HG03045 (cell line): ENCODE results near the gene ATP11A.

Experiments
- ATAC-seq: cut with Tn5 transposase; IDR thresholded peaks from one replicate; pipeline ENCODE4 v1.9.1; 2021; ENCODE audit warnings: mild to moderate bottlenecking, moderate library complexity; ENCODE audit not compliant: unreplicated experiment

Gene ATP11A

DNA sequence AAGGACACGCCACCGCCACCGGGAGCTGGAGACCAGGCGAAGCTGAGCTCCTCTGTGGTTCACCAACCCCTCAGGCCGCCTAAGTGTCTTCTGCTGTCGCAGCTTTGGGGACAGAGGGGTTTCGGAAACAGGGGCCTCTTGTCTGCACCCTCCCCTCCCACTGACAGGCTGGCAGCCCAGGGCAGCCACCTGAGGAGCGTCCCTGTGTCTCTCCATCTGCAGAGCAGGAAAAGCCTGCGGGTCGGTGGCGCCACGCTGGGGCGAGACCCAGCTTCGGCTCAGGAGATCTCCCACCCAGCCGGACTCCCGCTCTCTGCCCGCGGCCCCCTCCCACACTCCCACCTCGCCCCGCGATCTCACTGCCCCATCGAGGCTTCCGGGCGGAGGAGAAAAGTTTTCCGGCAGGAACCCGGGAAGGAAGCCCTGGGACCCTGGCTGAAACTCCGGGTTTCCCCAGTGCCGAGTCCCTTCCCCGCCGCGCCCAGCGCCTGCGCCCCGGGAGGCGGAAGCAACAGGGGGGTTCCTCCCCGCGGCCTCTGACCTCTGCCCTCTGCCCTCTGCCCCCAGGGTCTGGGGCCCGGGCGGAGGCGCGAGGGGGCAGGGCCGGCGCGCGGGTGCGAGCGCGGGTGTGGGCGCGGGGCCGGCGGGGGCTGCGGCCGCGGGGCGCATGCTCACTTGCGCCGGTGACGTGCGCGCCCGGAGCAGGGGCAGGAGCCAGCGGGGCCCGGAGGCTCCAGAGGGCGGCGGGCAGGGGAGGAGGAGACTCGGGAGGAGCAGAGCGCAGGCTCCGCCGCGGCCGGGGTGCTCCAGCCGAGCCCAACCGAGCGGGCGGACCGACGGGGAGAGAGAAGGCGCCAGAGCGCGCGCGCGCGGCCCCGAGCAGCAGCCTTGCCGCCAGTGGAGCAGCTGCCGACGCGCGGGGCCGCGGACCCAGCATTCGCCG, at the start of gene ATP11A:
ATP11A (plus strand) TSS at position 736 of the 943 bp plus-strand sequence. CDS start 379 bp downstream, outside the sequence.
- ATAC-seq = peak; percentile 83

DNA sequence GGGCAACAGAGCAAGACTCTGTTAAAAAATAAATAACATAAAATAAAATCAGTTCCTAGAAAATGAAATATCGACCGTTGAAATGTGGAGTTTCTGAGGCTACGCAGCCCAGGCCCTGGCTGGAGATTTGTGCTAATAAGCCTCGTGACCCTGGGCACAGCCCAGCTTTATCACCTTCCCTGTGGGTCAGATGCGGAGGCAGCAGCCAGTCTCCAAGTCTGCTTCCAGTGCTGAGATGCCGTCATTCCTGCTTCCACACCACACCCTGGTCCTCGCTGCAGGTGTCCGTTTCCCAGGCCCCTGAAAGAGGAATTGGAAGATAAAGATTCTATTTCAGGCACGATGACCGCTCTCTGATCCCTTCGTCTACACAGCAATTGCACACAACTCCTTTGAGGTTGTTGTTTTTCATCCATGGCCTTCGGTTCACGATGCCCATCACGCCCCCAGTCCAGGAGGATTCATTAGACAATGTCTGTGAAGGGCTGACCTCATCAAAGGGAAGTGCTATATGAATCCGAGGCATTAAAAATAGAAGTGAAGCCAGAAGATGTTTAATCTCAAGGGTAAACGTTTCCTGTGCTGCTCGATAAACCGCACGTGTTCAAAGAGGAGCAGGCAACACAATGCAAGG, 48.3 kb upstream of the ATP11A start:
- ATAC-seq = no peak

DNA sequence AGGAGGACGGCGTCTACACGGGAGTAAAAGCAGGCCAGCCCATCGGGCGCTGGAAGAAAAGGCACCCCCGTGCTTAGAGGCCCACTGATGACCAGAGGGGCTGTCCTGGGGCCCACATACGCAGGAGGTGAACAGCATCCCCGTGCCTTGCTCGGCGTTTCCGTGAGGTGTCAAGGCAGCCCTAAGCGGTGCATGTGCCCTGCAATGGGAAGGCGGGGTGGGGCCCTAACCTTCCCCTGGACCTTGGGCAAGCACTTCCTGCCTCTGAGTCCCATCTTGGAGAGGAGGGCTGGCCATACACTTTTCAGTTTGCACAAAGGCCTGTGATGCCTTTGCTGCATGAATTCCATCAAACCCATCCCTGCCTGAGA, 47.8 kb upstream of the ATP11A start:
- ATAC-seq = no peak

DNA sequence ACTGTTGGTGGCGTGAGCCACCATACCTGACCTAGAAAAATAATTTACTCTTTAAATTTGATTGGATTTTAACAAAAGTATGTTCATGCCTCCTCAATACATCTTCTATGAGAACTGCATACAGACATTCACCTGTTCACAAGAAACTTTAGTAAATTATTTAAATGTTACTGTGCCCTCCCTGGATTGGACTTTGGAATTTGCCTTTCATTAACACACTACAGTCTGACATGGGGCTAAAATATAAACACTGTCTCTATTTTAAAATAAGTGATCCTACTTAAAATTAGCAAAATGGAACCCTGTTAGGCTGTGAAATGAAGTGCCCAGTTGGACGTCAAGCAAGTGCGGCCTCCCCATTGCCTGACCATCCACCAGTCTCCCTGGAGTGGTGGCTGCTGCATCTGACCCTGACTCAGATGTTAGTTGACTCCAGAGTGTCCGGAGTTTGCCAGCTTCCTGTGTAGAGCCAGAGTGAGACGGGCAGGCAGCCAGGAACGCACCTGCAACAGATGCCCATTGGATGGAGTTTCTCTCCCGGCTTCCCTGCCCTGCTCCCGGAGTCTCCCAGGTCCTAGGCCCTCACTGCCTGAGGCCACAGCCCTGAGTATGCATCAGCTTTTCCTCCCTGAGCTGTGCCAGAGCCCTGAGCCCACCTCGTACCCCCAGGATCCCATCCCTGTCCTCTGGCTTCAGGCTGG, 45.9 kb upstream of the ATP11A start:
- ATAC-seq = no peak

DNA sequence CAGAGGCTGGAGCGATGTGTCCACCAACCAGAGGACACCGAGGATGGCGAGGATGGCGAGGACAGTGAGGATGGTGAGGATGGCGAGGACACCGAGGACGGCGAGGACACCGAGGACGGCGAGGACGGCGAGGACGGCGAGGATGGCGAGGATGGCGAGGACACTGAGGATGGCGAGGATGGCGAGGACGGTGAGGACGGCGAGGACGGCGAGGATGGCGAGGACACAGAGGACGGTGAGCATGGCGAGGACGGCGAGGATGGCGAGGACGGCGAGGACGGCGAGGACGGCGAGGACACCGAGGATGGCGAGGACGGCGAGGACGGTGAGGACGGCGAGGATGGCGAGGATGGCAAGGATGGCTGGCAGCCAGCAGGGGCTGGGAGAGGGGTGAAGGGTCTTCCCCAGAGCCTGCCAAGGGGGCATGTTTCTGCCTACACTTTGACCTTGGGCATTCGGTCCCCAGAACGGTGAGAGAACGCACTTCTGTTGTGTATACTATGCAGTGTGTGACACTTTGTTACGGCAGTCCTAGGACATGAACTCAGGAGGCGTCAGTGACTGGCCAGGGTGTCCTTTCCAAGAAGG, 44.4 kb upstream of the ATP11A start:
- no peak for ATAC-seq

DNA sequence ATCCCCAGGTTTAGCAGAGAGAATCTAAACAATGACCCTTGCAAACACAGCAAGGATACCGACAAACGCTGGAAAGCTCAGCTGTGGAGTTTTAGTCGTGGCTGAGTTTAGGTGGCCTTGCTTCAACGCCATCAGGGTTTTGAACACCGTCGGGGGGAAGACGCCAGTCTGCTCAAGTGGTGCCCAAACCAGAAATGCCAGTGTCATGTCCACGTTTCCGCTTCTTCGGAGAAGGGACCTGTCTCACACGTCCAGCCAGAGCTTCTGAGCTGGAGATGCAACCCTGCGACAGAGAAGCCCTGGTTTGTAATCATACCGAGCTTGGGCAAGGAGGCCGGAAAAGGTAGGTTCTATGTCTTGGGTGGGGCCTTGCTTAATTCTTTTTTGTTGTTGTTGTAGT, 42.6 kb upstream of the ATP11A start:
- ATAC-seq = no peak

DNA sequence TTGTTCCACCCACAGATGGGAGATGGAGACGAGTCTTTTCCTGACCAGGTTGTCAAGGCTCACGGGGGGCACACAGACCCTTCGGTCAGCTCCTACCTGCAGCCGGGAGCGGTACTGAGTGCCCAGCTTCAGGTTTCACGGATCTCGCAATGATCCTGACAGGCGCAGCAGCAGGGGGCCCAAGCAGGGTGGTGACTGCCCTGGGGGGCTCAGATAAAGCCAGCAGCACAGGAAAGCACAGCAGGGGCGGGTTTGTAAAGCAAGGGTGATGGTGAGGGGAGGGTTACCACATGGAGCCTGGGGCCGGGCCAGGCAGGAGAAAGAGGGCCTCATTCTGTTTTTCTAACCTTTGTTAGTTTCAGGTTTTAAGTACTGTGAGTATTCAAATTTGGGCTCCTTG, 41.7 kb upstream of the ATP11A start:
- no peak for ATAC-seq

DNA sequence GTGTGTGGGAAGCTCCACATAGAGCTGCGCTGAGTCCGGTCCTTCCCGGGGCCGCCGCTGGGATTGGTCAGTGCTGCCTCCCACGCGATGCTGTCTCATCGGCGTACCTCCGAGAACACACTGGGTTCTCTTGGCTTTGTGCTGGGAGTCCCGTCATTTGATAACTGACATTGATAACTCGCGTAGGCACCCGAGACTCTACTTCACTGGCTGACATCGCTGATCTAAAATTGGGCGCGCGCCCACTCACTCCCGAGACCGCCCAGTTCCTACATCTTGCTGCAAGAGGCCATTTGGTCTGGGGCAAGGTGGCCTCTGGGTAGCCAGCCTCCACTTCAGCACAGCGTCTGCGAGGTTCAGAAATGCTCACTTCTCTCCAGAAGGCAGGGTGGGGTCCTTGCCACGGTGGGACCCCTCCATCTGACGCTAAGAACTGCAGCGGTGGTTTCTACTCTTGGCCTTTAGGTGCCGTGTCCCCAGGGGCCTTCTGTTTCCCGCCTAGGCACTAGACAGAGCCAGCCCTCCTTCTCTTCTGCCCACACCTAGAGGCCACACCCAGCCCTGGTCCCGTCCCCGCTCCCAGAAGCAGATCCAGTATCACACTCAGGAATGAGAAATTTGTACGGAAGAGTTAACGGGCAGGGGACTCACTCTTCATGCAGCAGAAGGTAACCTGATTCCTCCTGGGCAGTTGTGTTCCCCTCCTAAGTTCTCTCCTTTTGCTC, 40.7 kb upstream of the ATP11A start:
- ATAC-seq = no peak

DNA sequence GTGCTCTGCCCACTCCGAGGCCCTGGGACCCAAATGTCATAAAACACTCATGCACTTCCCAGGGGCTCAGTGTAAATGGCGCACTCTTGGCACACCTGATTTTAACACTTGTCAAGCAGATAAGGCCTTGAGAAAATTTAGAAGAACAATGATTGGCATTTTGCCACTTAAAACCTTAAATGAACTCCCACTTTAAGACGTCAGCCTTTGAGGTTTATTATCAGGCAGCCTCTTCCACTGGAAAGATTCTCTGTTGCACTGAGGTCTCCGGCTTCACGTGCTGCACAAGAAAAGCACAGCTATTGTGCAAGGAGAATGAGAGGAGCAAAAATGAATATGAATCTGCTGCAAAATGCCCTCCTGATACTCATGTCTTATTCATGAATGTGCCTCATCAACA, 38.5 kb upstream of the ATP11A start:
- no peak for ATAC-seq

DNA sequence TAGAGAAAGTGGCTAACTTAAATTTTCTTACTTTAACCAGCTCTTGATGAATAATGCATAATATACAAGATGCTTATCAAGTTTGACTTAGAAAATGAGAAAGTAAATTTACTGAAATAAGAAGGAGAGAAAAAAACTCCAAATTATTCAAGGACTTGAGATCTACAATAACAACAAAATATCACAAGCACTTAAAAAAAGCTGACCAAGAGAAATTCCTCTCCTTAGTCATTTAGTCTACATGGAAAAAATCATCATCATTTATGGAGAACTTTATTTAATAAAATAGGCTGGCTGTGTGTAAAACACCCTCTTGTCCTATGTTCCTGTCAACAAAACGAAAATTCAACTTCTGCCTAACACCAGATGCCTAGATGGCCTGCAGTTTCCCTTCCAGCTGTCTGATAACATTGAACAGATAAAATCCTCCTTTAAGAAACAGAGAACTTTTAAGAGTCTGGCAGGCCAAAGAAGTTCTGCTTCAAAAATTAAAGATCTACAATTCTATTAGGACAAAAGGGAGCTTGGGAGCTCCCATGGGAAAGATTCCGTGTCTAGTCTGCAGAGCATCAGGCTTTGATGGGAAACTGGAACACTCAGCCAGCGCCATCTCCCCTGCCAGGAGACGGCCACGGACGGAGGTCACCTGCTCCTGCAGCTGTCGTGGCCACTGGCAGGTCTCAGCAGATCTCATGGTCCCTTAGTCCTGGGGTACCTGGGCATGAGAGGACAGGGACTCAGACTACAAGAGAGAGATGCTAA, 37.9 kb upstream of the ATP11A start:
- ATAC-seq = no peak

DNA sequence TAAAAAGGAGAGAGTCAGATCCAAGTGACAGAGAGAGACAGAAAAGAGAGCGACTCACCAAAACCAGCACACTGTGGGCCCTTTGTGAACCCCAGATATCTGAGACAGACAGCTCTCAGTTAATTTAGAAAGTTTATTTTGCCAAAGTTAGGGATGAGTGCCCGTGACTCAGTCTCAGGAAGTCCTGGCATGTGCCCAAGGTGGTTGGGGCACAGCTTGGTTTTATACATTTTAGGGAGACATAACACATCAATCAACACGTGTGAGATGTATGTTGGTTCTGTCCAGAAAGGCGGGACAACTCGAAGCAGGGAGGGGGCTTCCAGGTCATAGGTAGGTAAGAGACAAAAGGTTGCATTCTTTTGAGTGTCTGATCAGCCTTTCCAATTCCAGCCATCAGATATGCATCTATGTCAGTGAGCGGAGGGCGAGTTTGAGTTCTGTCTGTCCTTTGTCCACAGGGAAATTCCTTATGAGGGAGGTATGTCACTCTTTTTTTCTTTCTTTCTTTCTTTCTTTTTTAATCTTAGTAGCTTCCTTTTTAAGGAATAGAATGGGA, 37.2 kb upstream of the ATP11A start:
- no peak for ATAC-seq

DNA sequence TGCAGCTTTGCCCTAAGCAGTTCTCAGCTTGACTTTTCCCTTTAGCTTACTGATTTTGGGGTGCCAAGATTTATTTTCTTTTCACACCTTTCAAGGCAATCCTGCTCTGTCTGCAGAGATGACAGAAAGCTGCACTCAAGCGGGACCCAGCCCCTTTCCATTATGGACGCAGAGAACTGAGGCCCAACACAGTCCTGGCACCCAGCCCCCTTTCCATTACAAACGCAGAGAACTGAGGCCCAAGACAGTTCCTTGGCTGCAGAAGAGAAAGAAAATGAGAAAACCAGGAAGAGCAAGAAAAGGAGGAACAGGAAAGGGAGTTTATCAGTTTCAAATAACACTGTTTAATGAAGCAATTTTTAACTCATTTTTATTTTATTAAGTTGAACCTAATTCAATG, 36.8 kb upstream of the ATP11A start:
- ATAC-seq = no peak

DNA sequence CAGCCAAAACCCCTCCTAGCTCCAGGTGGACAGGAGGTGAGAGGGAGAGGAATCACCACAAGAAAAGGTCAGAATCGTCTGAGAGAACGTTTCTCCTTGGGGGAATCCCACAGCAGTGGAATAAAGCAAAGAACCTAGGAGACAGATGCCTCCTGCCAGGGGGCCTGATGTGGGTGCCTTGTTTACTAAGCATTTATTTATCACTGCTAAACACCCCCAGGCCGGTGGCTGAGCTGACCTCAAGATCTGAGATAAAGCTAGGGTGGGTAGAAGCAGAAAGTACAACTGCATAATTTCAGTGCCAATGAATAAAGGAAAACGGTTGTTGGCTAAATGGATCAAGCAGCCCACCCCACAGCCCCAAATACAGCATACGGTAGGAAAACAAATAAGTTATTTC, 33.9 kb upstream of the ATP11A start:
- ATAC-seq = no peak

DNA sequence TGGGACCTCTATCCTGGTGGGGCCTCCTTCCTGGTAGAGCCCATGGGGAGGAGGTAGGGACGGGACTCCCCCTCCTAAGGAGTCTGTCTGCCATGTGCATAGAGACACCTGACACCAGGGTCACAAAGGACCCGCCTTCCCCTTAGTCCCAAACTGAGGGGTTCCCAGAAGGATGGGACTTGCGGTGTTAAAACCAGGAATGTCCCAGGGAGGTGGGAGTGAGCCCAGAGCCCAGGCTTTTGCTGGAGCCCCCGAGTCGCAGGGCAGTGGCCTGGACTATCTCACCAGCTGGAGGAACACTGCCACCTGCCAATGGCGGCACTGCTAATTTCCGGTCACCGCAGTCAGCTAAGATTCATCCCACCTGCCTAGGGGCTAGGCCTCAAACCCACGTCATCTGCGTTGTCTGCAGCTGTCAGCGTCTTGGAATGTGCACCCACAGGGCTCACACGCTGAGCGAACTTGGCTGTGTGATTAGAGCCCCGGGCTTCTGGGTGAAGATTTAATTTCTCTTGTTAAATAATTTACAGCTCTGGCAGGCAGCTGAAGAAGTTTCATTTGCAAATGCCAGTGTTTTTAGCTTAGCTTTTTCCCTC, 31.9 kb upstream of the ATP11A start:
- ATAC-seq = no peak

DNA sequence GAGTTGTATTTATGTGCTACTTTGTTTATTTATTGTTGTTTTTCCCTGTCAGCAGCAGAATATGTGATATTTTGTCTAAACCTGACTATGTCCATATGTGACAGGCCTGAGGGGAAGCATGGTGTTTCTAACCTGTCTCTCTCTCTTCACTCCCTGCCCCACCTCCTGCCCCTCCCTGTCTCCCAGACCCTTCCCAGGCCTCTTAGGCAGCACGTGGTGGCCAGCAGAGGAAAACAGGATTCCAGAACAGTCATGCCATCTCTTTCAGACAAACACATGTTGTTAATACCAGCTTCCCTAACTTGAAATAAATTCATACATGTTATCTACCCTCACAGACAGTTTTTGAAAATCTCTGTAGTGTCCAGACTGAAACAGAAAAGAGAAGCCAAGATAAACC, 31.0 kb upstream of the ATP11A start:
- ATAC-seq = no peak

DNA sequence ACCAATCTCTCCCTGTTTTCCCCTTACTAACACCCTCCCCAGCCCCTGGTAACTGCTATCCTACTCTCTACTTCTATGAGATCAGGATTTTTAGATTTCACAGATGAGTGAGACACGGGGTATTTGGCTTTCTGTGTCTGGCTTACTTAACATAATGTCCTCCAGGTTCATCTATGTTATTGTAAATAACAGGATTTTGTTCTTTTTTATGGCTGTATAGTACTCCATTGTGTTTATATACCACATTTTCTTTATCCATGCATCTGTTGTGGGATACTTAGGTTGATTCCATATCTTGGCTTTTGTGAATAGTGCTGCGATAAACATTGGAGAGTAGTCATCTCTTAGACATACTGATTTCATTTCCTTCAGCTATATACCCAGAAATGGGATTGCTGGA, 28.5 kb upstream of the ATP11A start:
- ATAC-seq = no peak

DNA sequence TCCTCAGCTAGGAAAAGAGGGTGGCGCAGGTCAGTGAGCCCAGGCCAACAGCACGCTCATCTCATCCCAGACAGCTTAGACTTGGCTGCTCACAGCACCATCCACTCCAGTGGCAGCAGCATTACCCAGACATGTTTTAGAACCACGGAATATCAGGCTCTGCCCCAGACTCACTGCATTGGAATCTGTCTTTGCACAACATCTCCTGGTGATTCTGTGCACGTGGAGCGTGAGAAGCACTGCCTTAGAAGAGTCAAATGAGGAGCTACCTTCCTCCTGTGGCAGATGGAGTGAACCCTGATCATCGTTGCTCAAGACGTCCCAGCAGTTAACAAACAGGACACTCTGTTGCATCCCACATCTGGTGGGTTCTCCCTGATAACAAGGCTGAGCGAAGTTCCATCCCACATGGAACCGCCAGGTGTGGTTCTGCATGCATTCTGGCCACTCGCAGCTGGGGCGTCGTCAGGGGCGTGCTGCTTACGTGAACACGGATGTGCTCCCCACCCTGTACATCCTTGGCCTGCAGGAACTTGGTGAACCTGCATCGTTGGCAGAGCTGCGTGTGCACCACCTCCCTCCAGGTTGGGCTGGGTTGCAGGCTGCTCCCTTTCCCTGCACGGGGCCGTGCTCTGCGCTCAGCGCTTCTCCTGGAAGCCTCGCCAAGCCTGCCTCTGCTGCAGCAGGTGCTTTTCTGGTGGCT, 25.2 kb upstream of the ATP11A start:
- no peak for ATAC-seq

DNA sequence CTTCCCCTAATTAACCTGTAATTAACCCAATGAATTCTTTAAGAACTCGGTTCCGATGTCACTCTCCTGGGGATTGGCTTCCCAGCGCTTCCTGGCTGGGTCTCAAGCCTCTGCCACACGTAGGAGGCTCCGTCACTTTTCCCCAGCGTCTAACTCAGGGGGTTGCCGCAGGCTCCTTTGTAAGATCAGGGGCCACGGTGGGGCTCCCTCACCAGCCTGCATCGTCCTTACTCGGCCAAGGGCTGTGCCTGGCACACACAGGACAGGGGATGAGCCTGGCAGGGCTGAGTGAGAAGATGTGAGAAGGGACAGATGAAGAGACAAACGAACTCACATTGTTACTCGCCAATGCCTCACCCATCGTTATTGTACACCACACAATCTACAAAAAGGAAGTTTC, 20.9 kb upstream of the ATP11A start:
- ATAC-seq = no peak
